ENCODE data around the gene CFP.

GRCh38 chrX:47611489-47611888 is 18.2 kb downstream of the CFP start:
- TF ChIP-seq CTCF (conservative IDR thresholded peaks at IDR 0.05) (no peak), ZFX (IDR thresholded peaks at IDR 0.05) (no peak)

Measured in C4-2B (cell line).